CD4-positive, alpha-beta T cell treated with Interleukin-4 for 1 hour (primary cell): ENCODE data around the gene GSK3B.
A peak's percentile ranks its signal among the peaks of the same experiment; 100 is the strongest.
"Not testable (repeated sequence)": the region's sequence is repeated elsewhere in the genome, so short reads cannot be mapped to it uniquely, and the experiment has no call there.

ENCODE experiments used
- DNase-seq, 2 donors: peaks; one replicate each; pipeline ENCODE4 v3.0.0-alpha.2; 2020 to 2022

Gene GSK3B

GRCh38 chr3:119998166-119998565 lies 96.1 kb downstream of the GSK3B start:
- DNase-seq: no peak

- DNase-seq: no peak
Measured at GRCh38 chr3:119990888-119991287, 103.4 kb downstream of the GSK3B start.

GRCh38 chr3:119989981-119990655 lies 104.1 kb downstream of the GSK3B start:
- DNase-seq: no peak

- not testable (repeated sequence) for DNase-seq
Measured at GRCh38 chr3:119986812-119987211, 107.4 kb downstream of the GSK3B start.

DNA sequence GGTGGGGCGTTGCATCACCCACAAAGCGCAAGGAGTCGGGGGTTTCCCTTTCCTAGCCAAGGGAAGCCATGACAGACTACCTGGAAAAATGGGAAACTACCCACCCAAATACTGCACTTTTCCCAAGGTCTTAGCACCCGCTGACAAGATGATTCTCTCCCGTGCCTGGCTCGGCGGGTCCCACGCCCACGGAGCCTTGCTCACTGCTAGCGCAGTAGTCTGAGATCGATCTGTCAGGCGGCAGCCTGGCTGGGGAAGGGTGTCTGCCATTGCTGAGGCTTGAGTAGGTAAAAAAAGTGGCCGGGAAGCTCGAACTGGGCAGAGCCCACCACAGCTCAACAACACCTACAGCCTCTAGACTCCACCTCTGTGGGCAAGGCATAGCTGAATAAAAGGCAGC lies 112.9 kb downstream of the GSK3B start:
- DNase-seq: no peak

- DNase-seq: no peak
Measured at GRCh38 chr3:119978554-119979208, 115.6 kb downstream of the GSK3B start.

- DNase-seq: no peak
Measured at GRCh38 chr3:119977353-119977752, 116.9 kb downstream of the GSK3B start.

DNA sequence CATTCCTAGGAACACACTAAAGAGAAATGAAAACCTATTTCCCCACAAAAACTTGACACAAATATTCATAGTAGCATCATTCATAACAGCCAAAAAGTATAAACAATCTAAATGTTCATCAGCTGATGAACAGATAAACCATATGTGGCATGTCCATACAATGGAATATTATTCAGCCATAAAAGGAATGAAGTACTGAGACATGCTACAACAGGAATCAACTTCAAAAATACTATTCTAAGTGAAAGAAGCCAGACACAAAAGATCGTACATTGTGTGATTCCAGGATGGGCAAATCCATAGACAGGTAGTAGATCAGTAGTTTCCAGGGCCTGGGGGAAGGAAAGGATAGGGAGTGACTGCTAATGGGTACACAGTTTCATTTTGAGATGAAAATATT lies 118.0 kb downstream of the GSK3B start:
- DNase-seq: no peak

GRCh38 chr3:119974656-119975055 lies 119.6 kb downstream of the GSK3B start:
- no peak for DNase-seq

DNA sequence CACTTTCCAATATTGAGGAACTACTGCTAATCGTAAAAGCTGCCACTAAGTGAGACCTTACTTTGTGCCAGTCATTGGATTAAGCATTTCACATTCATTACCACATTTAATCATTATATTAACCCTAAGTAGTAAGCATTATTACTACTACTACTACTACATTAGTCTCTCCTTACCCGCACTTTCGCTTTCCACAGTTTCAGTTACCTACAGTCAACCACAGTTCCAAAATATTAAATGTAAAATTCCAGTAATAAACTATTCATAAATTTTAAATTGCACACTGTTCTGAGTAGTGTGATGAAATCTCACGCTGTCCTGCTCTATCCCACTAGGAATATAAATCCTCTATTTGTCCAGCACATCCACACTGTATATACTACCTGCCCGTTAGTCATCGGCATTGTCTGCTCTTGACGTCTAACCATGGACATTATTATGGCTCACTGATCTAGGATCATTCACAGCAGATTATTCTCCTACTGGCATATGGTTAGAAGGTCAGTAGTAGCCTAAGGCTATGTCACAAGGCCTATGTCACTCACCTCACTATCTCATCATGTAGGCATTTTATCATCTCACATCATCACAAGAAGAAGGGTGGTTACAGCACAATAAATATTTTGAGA lies 121.1 kb downstream of the GSK3B start:
- DNase-seq: no peak

DNA sequence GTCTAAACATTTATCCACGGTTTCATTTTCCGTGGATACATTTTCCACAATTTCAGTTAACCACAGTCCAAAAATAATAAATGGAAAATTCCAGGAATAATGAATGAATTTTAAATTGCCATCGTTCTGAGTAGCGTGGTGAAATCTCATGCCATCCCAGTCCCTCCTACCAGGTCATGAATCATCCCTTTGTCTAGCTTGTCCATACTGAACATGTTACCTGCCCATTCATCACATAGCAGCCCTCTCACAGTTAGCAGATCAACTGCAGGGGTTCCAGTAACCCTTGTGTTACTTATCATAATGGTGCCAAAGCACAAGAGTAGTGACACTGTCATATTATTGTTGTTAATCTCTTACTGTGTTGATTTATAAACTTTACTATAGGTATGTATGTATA lies 124.5 kb downstream of the GSK3B start:
- no peak for DNase-seq

DNA sequence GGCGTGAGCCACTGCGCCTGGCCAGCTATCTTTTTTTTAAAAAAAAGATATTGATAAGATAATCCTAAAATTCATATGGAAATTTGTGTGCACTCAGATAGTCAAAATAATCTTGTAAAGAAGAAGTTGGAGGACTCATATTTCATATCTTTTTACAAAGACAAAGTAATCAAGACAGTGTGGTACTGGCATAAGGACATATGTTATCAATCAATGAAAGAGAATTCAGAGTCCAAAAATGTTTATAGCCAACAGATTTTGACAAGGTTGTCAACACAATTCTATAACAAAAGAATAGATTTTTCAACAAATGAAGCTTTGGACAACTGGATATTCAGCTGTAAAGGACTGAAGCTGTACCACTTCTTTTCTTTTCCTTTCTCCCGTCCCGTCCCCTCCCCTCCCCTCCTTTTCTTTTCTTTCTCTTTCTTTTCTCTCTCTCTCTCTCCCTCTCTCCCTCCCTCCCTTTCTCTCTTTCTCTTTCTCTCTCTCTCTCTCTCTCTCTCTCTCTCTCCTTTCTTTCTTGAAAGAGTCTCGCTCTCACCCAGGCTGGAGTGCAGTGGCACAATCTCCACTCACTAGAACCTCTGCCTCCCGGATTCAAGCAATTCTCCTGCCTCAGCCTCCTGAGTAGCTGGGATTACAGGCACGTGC lies 126.8 kb downstream of the GSK3B start:
- no peak for DNase-seq

DNA sequence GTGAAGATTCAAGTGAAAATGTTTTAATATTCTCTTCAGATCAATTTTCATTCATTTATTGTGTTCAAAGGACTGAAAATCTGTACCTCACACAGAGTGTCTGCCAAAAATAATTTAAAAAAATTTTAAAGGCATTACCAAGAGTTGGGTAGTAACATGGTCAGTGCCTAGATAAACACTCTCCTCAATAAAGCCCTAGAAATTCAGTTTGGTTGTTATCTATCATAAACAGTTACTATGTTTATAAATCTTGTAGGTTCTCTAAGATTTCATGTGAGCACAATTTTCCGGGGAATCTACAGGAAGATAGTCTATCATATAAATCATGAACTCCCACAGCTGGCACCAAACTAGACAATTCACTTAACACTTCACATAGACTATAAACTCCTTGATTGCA lies 128.6 kb downstream of the GSK3B start:
- DNase-seq: no peak

GRCh38 chr3:119964294-119964693 lies 130.0 kb downstream of the GSK3B start:
- DNase-seq: no peak

DNA sequence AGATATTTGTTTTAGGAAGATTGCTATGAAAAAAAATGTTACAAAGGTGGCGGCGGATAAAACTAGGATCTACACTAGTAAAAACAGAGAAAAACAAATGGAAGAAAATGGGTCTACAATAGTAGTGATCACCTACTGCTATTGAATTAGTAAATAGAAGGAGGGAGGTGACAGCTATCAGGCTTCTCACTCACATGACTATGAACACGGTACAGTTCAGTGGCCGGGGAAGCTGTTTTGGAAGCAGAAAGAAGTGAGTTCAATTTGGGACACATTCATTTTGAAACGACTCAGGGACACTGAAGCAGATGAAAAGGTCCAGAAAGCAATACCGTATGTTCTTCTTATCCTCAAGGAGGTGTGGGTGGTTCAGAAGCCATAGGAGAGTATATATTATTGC lies 138.3 kb downstream of the GSK3B start:
- no peak for DNase-seq

- DNase-seq: no peak
Measured at GRCh38 chr3:119950666-119951325, 143.5 kb downstream of the GSK3B start.

GRCh38 chr3:119945291-119945690 lies 149.0 kb downstream of the GSK3B start:
- no peak for DNase-seq

DNA sequence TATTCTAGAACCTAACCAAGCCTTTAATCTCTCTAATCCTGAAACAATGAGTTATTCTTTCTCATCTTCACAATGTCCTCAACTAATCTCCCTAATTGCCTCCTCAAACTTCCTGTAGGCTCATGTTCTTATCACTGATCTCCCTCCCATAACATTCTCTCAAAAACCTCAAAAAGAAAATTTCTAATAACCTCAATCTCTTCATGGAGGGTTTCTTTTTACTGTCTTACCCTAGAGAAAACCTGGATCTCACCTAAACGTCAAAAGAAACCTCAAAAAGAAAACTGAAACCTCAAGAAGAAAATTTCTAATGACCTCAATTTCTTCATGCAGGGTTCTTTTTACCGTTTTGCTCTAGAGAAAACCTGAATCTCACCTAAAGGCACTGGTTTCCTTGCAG lies 150.2 kb downstream of the GSK3B start:
- no peak for DNase-seq

GRCh38 chr3:119939077-119939476 lies 155.2 kb downstream of the GSK3B start:
- DNase-seq: no peak

- DNase-seq: peak; percentile 16 to 53
Measured at GRCh38 chr3:119937229-119937628, 157.0 kb downstream of the GSK3B start.

GRCh38 chr3:119934249-119934648 lies 160.0 kb downstream of the GSK3B start:
- DNase-seq: no peak

DNA sequence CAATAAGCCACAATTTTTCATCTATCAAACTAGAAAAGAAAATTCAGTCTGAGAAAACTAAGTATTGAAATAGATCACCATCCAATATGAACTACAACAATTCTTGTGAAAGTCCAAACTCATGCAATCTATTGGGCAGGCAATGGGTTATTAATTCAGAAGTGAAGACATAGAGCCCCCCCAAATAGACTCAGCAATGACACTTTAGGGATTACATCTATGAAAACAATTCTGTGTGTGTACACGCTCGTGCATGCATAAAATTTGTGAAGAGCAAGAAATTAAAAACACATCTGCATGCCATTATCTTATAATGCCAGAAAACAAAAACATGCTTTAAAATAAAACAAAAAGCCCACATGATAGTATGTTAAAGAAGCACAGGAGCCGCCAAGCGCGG lies 161.0 kb downstream of the GSK3B start:
- DNase-seq: no peak

- DNase-seq: no peak
Measured at GRCh38 chr3:119930286-119930685, 164.0 kb downstream of the GSK3B start.
